HEK293 (cell line): ENCODE results near the gene TREH.
A peak's percentile ranks its signal among the peaks of the same experiment; 100 is the strongest.

ENCODE experiments used
- CTCF ChIA-PET: fragments of 350-600 bp; formaldehyde crosslinking; extraction: SDS; loops from one replicate; lab custom pipeline; 2021; ENCODE audit warnings: antibody characterized with exemption; lab: Yijun Ruan, JAX
- POLR2A ChIA-PET: fragments of 300-600 bp; formaldehyde crosslinking; extraction: SDS; loops from one replicate; lab custom pipeline; 2020; ENCODE audit warnings: antibody characterized with exemption, inconsistent platforms; lab: Yijun Ruan, JAX
- H3K27ac ChIP-seq: fragments of 200-500 bp; sonication (Bioruptor generic); 2 replicates; pipeline ENCODE4 v1.5.1; 2014; ENCODE audit warnings: low read depth, low read length, control low read depth, inconsistent platforms; ENCODE audit errors: extremely low read depth
- H3K36me3 ChIP-seq, 2 experiments: fragments of 200-500 bp in 1 of 2; sonication (Bioruptor generic) in 1 of 2; 1 replicate in 1 of 2; 2 replicates in 1 of 2; pipeline ENCODE4 v1.5.1; 2014 to 2017; ENCODE audit warnings: inconsistent platforms in 2 of 2, low read length in 2 of 2; ENCODE audit not compliant: control insufficient read depth in 2 of 2, insufficient read depth in 1 of 2
- H3K4me1 ChIP-seq: fragments of 200-500 bp; sonication (Bioruptor generic); 2 replicates; pipeline ENCODE4 v1.5.1; 2014; ENCODE audit warnings: mild to moderate bottlenecking, low read length, inconsistent platforms; ENCODE audit not compliant: control insufficient read depth, insufficient read depth
- H3K4me3 ChIP-seq: 2 replicates; pipeline ENCODE4 v1.5.1; 2011; ENCODE audit warnings: low read depth, mild to moderate bottlenecking, control low read depth, low read length, moderate library complexity
- H3K9me3 ChIP-seq: fragments of 200-500 bp; sonication (Bioruptor generic); 2 replicates; pipeline ENCODE4 v1.5.1; 2014; ENCODE audit warnings: low read depth, low read length, inconsistent platforms; ENCODE audit not compliant: control insufficient read depth, insufficient read depth
- HOXA7 ChIP-seq: sonication (generic); formaldehyde crosslinking; IDR thresholded peaks from 2 replicates; pipeline ENCODE4 v1.8.1; 2022; ENCODE audit warnings: missing genetic modification reagents, borderline replicate concordance
- HOXC10 ChIP-seq: sonication (generic); formaldehyde crosslinking; IDR thresholded peaks from 2 replicates; pipeline ENCODE4 v1.8.1; 2023; ENCODE audit warnings: mild to moderate bottlenecking, missing genetic modification reagents
- MEIS1 ChIP-seq: sonication (generic); formaldehyde crosslinking; IDR thresholded peaks from 2 replicates; pipeline ENCODE4 v1.8.1; 2022; ENCODE audit warnings: missing genetic modification reagents, mild to moderate bottlenecking, borderline replicate concordance
- ZFP41 ChIP-seq: fragments of 450-650 bp; formaldehyde crosslinking; IDR thresholded peaks from 2 replicates; pipeline ENCODE4 v1.5.1; 2016; ENCODE audit warnings: missing biosample characterization, missing genetic modification characterization, borderline replicate concordance
- ZNF121 ChIP-seq: fragments of 450-650 bp; formaldehyde crosslinking; IDR thresholded peaks from 2 replicates; pipeline ENCODE4 v1.5.1; 2016; ENCODE audit warnings: missing biosample characterization, missing genetic modification characterization
- ZNF16 ChIP-seq: fragments of 450-650 bp; formaldehyde crosslinking; IDR thresholded peaks from 2 replicates; pipeline ENCODE4 v1.5.1; 2016; ENCODE audit warnings: low read depth, missing biosample characterization, missing genetic modification characterization
- ZNF324 ChIP-seq: fragments of 450-650 bp; formaldehyde crosslinking; IDR thresholded peaks from 2 replicates; pipeline ENCODE4 v1.5.1; 2016; ENCODE audit warnings: missing biosample characterization, missing genetic modification characterization
- ZNF37A ChIP-seq: fragments of 450-650 bp; IDR thresholded peaks from 2 replicates; pipeline ENCODE4 v1.5.1; 2018; ENCODE audit warnings: missing biosample characterization, missing genetic modification characterization
- ZNF433 ChIP-seq: fragments of 450-650 bp; formaldehyde crosslinking; IDR thresholded peaks from 2 replicates; pipeline ENCODE4 v1.5.1; 2016; ENCODE audit warnings: missing biosample characterization, missing genetic modification characterization, low read depth
- ZNF510 ChIP-seq: fragments of 450-650 bp; formaldehyde crosslinking; IDR thresholded peaks from 2 replicates; pipeline ENCODE4 v1.5.1; 2018; ENCODE audit warnings: mild to moderate bottlenecking, missing genetic modification characterization, missing biosample characterization; ENCODE audit not compliant: insufficient replicate concordance
- ZSCAN16 ChIP-seq: fragments of 450-650 bp; formaldehyde crosslinking; IDR thresholded peaks from 2 replicates; pipeline ENCODE4 v1.5.1; 2016; ENCODE audit warnings: missing biosample characterization, missing genetic modification characterization
- TF ChIP-seq, protein P1 (sequence below): fragments of 450-650 bp; formaldehyde crosslinking; IDR thresholded peaks from 2 replicates; pipeline ENCODE4 v1.5.1; 2016; ENCODE audit warnings: missing biosample characterization, missing genetic modification characterization
- TF ChIP-seq, protein P2 (sequence below): fragments of 450-650 bp; formaldehyde crosslinking; IDR thresholded peaks from 2 replicates; pipeline ENCODE4 v1.5.1; 2016; ENCODE audit warnings: missing biosample characterization, missing genetic modification characterization
- TF ChIP-seq, protein P3 (sequence below): fragments of 450-650 bp; formaldehyde crosslinking; IDR thresholded peaks from 2 replicates; pipeline ENCODE4 v1.5.1; 2017; ENCODE audit warnings: missing biosample characterization, missing genetic modification characterization
- TF ChIP-seq, protein P4 (sequence below): fragments of 450-650 bp; formaldehyde crosslinking; IDR thresholded peaks from 2 replicates; pipeline ENCODE4; 2016; ENCODE audit warnings: missing biosample characterization, missing genetic modification characterization
- TF ChIP-seq, protein P5 (sequence below): fragments of 450-650 bp; formaldehyde crosslinking; IDR thresholded peaks from 2 replicates; pipeline ENCODE4 v1.5.1; 2016; ENCODE audit warnings: missing biosample characterization, missing genetic modification characterization

The TREH gene

DNA sequence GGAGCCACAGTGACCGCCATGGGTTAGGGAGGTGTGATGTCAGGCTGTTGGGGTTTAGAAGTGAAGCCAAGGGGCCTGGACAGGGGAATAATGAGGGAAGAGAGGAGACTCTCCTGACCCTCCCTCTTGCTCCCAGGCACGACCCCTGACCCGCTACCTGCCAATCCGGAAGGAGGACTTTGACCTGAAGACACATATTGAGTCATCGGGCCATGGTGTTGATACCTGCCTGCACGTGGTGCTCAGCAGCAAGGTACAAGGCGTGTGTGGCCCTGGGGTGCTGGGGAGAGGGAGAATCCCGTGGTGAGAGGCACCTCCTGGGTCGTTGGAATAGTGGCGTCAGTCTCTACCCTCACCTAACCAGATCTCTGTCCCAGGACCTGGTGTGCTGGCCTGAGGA is 29.5 kb downstream of the TREH start:
- Histone ChIP-seq H3K36me3 (peaks cover 0 to 77% of the 10 kb centered on the region in 2 experiments; a peak in 2 of 3 replicates), H3K4me1 (no peaks in the 10 kb centered on the region)
- TF ChIP-seq ZNF121 = no peak
- TF ChIP-seq, protein P1, sequence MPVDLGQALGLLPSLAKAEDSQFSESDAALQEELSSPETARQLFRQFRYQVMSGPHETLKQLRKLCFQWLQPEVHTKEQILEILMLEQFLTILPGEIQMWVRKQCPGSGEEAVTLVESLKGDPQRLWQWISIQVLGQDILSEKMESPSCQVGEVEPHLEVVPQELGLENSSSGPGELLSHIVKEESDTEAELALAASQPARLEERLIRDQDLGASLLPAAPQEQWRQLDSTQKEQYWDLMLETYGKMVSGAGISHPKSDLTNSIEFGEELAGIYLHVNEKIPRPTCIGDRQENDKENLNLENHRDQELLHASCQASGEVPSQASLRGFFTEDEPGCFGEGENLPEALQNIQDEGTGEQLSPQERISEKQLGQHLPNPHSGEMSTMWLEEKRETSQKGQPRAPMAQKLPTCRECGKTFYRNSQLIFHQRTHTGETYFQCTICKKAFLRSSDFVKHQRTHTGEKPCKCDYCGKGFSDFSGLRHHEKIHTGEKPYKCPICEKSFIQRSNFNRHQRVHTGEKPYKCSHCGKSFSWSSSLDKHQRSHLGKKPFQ (tag by site-specific recombination) = no peak
- TF ChIP-seq, protein P2, sequence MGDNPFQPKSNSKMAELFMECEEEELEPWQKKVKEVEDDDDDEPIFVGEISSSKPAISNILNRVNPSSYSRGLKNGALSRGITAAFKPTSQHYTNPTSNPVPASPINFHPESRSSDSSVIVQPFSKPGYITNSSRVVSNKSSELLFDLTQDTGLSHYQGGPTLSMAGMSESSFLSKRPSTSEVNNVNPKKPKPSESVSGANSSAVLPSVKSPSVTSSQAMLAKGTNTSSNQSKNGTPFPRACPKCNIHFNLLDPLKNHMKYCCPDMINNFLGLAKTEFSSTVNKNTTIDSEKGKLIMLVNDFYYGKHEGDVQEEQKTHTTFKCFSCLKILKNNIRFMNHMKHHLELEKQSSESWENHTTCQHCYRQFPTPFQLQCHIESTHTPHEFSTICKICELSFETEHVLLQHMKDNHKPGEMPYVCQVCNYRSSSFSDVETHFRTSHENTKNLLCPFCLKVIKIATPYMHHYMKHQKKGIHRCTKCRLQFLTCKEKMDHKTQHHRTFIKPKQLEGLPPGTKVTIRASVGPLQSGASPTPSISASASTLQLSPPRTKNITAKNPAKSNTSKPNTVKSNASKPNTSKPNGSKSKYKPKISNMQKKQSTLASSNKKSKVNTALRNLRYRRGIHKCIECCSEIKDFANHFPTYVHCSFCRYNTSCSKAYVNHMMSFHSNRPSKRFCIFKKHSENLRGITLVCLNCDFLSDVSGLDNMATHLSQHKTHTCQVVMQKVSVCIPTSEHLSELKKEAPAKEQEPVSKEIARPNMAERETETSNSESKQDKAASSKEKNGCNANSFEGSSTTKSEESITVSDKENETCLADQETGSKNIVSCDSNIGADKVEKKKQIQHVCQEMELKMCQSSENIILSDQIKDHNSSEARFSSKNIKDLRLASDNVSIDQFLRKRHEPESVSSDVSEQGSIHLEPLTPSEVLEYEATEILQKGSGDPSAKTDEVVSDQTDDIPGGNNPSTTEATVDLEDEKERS (tag by site-specific recombination) = no peak
- no peak for TF ChIP-seq ZSCAN16
- no peak for TF ChIP-seq ZNF16 (tag by site-specific recombination)
- TF ChIP-seq HOXC10 = no peak
- no peak for TF ChIP-seq ZNF433 (tag by site-specific recombination)
- no peak for TF ChIP-seq ZNF324 (tag by site-specific recombination)
- no peak for TF ChIP-seq ZNF510 (tag by site-specific recombination)
- TF ChIP-seq ZNF37A (tag by site-specific recombination) = no peak
- TF ChIP-seq HOXA7 (CRISPR knock-in tag) = no peak
- TF ChIP-seq MEIS1 = no peak
- no peak for TF ChIP-seq ZFP41 (tag by site-specific recombination)
- TF ChIP-seq, all 188 proteins: peak for 0
- ChIA-PET CTCF (interaction anchor here (0.7 to 1.4 kb wide), 2 partner anchors 24 to 44 kb away, joined by 3 read pairs; no protein-coding TSS in a partner anchor), POLR2A (no interaction called here)
- Histone ChIP-seq H3K4me3 (no peak overlapping the region), H3K27ac (no peak overlapping the region), H3K9me3 (no peaks in the 10 kb centered on the region)

DNA sequence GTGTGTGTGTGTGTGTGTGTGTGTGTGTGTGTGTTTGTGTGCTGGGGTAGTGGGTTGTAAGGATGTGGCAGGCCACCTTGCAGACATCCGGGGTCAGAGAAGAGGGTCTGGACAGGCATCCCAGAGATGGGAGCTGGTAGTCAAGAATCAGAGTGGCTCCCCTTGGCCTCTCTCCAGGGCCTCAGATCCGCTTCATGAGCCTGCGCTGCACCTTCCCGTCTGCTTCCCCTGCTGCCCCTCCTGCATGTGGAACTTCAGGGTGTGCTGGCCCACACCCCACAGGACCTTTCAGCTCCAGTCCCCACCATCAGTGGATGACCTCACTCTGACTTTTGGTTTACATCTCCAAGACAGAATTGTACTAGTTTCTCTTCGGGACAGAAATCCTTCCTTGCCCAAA is 31.2 kb downstream of the TREH start:
- Histone ChIP-seq H3K36me3 (peaks cover 0 to 84% of the 10 kb centered on the region in 2 experiments; a peak in 2 of 3 replicates), H3K9me3 (no peaks in the 10 kb centered on the region), H3K4me1 (no peaks in the 10 kb centered on the region), H3K4me3 (no peak overlapping the region), H3K27ac (no peak overlapping the region)
- TF ChIP-seq, protein P3, sequence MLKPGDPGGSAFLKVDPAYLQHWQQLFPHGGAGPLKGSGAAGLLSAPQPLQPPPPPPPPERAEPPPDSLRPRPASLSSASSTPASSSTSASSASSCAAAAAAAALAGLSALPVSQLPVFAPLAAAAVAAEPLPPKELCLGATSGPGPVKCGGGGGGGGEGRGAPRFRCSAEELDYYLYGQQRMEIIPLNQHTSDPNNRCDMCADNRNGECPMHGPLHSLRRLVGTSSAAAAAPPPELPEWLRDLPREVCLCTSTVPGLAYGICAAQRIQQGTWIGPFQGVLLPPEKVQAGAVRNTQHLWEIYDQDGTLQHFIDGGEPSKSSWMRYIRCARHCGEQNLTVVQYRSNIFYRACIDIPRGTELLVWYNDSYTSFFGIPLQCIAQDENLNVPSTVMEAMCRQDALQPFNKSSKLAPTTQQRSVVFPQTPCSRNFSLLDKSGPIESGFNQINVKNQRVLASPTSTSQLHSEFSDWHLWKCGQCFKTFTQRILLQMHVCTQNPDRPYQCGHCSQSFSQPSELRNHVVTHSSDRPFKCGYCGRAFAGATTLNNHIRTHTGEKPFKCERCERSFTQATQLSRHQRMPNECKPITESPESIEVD (tag by site-specific recombination) = no peak
- TF ChIP-seq, protein P4, sequence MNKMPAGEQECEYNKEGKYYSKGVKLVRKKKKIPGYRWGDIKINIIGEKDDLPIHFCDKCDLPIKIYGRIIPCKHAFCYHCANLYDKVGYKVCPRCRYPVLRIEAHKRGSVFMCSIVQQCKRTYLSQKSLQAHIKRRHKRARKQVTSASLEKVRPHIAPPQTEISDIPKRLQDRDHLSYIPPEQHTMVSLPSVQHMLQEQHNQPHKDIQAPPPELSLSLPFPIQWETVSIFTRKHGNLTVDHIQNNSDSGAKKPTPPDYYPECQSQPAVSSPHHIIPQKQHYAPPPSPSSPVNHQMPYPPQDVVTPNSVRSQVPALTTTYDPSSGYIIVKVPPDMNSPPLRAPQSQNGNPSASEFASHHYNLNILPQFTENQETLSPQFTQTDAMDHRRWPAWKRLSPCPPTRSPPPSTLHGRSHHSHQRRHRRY (tag by site-specific recombination) = no peak
- TF ChIP-seq, protein P5, sequence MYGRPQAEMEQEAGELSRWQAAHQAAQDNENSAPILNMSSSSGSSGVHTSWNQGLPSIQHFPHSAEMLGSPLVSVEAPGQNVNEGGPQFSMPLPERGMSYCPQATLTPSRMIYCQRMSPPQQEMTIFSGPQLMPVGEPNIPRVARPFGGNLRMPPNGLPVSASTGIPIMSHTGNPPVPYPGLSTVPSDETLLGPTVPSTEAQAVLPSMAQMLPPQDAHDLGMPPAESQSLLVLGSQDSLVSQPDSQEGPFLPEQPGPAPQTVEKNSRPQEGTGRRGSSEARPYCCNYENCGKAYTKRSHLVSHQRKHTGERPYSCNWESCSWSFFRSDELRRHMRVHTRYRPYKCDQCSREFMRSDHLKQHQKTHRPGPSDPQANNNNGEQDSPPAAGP (tag by site-specific recombination) = 0 out of 2 replicates have a peak, but pooled peaks have one; percentile 29
- CTCF ChIA-PET = interaction anchor here (0.6 to 1.8 kb wide), 2 partner anchors 9 to 276 kb away, joined by 3 to 6 read pairs; no protein-coding TSS in a partner anchor
- POLR2A ChIA-PET = interaction anchor here (0.7 kb wide), 1 partner anchor 12 kb away, joined by 4 read pairs; no protein-coding TSS in a partner anchor
